GM12878 (cell line): ENCODE measurements around the gene HTR4. TPM values are rescaled to one million over a fixed set of nuclear protein-coding genes. Genes with fewer than 3 reads are reported as not detected.

ENCODE experiments used
- ATAC-seq: fragments of 200-7000 bp; cut with Tn5 transposase; 3 replicates; pipeline ENCODE4 v1.9.1; 2020; ENCODE audit warnings: mild to moderate bottlenecking, moderate library complexity
- BruUV-seq: library from RNA; stranded (reverse); fragments of 400-500 nt; replicated peaks from 2 replicates; lab custom pipeline; 2021; lab: Mats Ljungman, UMichigan
- CTCF ChIA-PET: fragments of 300-600 bp; sonication (Branson Sonifier 250); formaldehyde crosslinking; extraction: SDS; loops from one replicate; lab custom pipeline; 2021; ENCODE audit warnings: inconsistent platforms; lab: Yijun Ruan, JAX
- POLR2A ChIA-PET: fragments of 350-600 bp; formaldehyde crosslinking; extraction: SDS; loops from one replicate; lab custom pipeline; 2021; ENCODE audit warnings: inconsistent platforms; lab: Charles Lee
- RAD21 ChIA-PET: fragments of 300-600 bp; sonication (Branson Sonifier 250); formaldehyde crosslinking; loops from one replicate; lab custom pipeline; 2023; ENCODE audit warnings: antibody characterized with exemption; ENCODE audit not compliant: unreplicated experiment; lab: Charles Lee
- SMC1A ChIA-PET: fragments of 300-600 bp; sonication (Branson Sonifier 250); formaldehyde crosslinking; loops from one replicate; lab custom pipeline; 2023; ENCODE audit not compliant: unreplicated experiment, uncharacterized antibody; lab: Charles Lee
- DNase-seq: peaks from one replicate; pipeline ENCODE4 v3.0.0-alpha.2; 2011; ENCODE audit warnings: low read depth, low spot score
- FAIRE-seq: peaks from 3 replicates; lab custom pipeline; 2011; peaks lifted over from hg19 to GRCh38; lab: Jason Lieb, UNC
- H2AFZ ChIP-seq: 2 replicates; pipeline ENCODE4 v1.6.0; 2011; ENCODE audit warnings: low read depth, low read length, control low read depth; ENCODE audit not compliant: control insufficient read depth
- H3K27ac ChIP-seq: 2 replicates; pipeline ENCODE4 v1.5.1; 2011; ENCODE audit warnings: control low read depth; ENCODE audit not compliant: control insufficient read depth, insufficient read depth
- H3K27me3 ChIP-seq, 2 experiments: replicated peaks in 1 of 2; 2 replicates each; pipeline versions ENCODE4 v1.6.0 to v1.6.1; 2011; ENCODE audit warnings: low read length in 1 of 2; ENCODE audit not compliant: control insufficient read depth in 2 of 2, insufficient read depth in 2 of 2
- H3K36me3 ChIP-seq, 2 experiments: 2 replicates each; pipeline ENCODE4 v1.5.1; 2011; ENCODE audit warnings: low read length in 1 of 2; ENCODE audit not compliant: control insufficient read depth in 2 of 2, insufficient read depth in 2 of 2
- H3K4me1 ChIP-seq: 2 replicates; pipeline ENCODE4 v1.6.1; 2011; ENCODE audit warnings: mild to moderate bottlenecking, low read length, moderate library complexity, mixed read lengths; ENCODE audit not compliant: control insufficient read depth, insufficient read depth
- H3K4me2 ChIP-seq: 2 replicates; pipeline ENCODE4 v1.6.0; 2011; ENCODE audit warnings: control low read depth; ENCODE audit not compliant: control insufficient read depth, insufficient read depth
- H3K4me3 ChIP-seq: fragments of 200-600 bp; sonication (generic); 2 replicates; pipeline ENCODE4 v1.5.1; 2016
- H3K79me2 ChIP-seq: 2 replicates; pipeline ENCODE4 v1.6.0; 2011; ENCODE audit warnings: low read length; ENCODE audit not compliant: control insufficient read depth, insufficient read depth
- H3K9ac ChIP-seq: 2 replicates; pipeline ENCODE4 v1.8.0; 2011; ENCODE audit warnings: low read length, control low read depth, mixed read lengths; ENCODE audit not compliant: control insufficient read depth, insufficient read depth
- H3K9me3 ChIP-seq: replicated peaks from 3 replicates; pipeline ENCODE4 v1.5.1; 2011; ENCODE audit warnings: mild to moderate bottlenecking, low read length; ENCODE audit not compliant: control insufficient read depth, insufficient read depth
- H4K20me1 ChIP-seq: 2 replicates; pipeline ENCODE4 v1.6.0; 2011; ENCODE audit not compliant: control insufficient read depth, insufficient read depth
- MYC ChIP-seq: IDR thresholded peaks from 2 replicates; pipeline ENCODE4 v1.6.1; 2011; ENCODE audit warnings: mild to moderate bottlenecking, low read length, moderate library complexity, inconsistent platforms; ENCODE audit not compliant: insufficient read depth, insufficient replicate concordance, insufficient read length, severe bottlenecking
- POLR2AphosphoS2 ChIP-seq: IDR thresholded peaks from 2 replicates; pipeline ENCODE4 v1.6.1; 2011; ENCODE audit warnings: low read depth, mild to moderate bottlenecking, low read length, improper control_type of control experiment, moderate library complexity
- TCF3 ChIP-seq: IDR thresholded peaks from 2 replicates; pipeline ENCODE4 v1.6.1; 2012; ENCODE audit warnings: low read depth, mild to moderate bottlenecking, low read length, borderline replicate concordance; ENCODE audit not compliant: insufficient read depth
- in situ Hi-C: fragments of 300-500 bp; cut with MboI; formaldehyde crosslinking; loops from 9 replicates; pipeline ENCODE4 v1.14.3; 2018; ENCODE audit warnings: mixed read lengths
- intact Hi-C: fragments of 100-400 bp; cut with micrococcal nuclease; formaldehyde crosslinking; loops from one replicate; pipeline ENCODE4 v1.14.2; 2022; ENCODE audit not compliant: unreplicated experiment
- polyA plus RNA-seq, 11 experiments: library from polyadenylated mRNA; depleted of rRNA in 4 of 11; unstranded in 6 of 11; stranded (reverse) in 5 of 11; fragments of >200 nt; fragmentation: Nextera tagmentation in 4 of 11; fragmentation: Illumina TruSeq in 1 of 11; extraction: Ambion mirVana in 4 of 11; extraction: Trizol in 1 of 11; gene quantifications; 1 replicate in 1 of 11; 2 replicates in 10 of 11; pipeline versions ENCODE4 v1.2.1 to v1.2.3, GENCODE V29; 2011 to 2016; ENCODE audit warnings: inconsistent platforms in 2 of 11, missing spikeins in 2 of 11, low read depth in 1 of 11
- total RNA-seq, 4 experiments: library from RNA; depleted of rRNA in 3 of 4; stranded (reverse); fragments of >200 nt in 3 of 4; fragmentation: Illumina TruSeq in 1 of 4; extraction: Trizol in 1 of 4; gene quantifications; 2 replicates each; pipeline versions ENCODE4 v1.2.1 to v1.2.3, GENCODE V29; 2013 to 2021
- TF ChIP-seq, protein P1 (sequence below): fragments of 150-350 bp; IDR thresholded peaks from 2 replicates; pipeline ENCODE4 v1.6.1; 2016; ENCODE audit warnings: low read depth, low read length
- TF ChIP-seq, protein P2 (sequence below): IDR thresholded peaks from 2 replicates; pipeline ENCODE4 v1.6.1; 2011; ENCODE audit warnings: low read depth, mild to moderate bottlenecking, low read length, moderate library complexity, borderline replicate concordance; ENCODE audit errors: extremely low read depth
- TF ChIP-seq, protein P3 (sequence below): IDR thresholded peaks from 2 replicates; pipeline ENCODE4 v1.6.1; 2012; ENCODE audit warnings: mild to moderate bottlenecking, low read depth, low read length
- TF ChIP-seq, protein P4 (sequence below): IDR thresholded peaks from 2 replicates; pipeline ENCODE4 v1.6.1; 2011; ENCODE audit warnings: low read depth, low read length, improper control_type of control experiment, borderline replicate concordance

HTR4 gene
- total and polyA plus RNA-seq, 10 of the 15 experiments (the other 5 are each of a cell fraction or from before 2014, with no cell fraction given) = not detected

DNA sequence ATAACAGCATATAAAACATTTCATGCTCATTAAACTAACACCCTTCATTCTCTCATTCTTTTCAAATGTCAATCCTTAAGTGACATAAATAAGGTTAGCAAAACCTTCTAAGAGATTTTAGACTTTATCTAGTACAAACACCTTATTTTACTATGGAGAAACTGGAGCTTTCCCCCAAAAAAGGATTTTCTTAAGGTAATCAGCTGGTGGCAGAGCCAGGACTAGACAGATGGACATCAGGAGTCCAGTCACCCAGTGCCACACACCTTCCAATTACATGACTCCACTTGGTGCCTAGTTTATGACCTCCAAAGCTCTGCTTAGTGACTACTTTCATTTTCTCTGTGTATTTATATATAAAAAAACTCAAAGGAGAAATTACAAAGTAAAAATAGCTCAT, 70.2 kb downstream of the HTR4 start:
- FAIRE-seq (no peak), ATAC-seq (no peak), DNase-seq (no peak)
- ChIA-PET POLR2A (no interaction called here), CTCF (interaction anchor here (1.2 kb wide), 1 partner anchor 237 kb away, joined by 3 read pairs; no protein-coding TSS in a partner anchor), SMC1A (no interaction called here), RAD21 (no interaction called here)
- no TSS peak for BruUV-seq
- Histone ChIP-seq H3K36me3 (no peaks in the 10 kb centered on the region), H2AFZ (no peak overlapping the region), H3K79me2 (no peaks in the 10 kb centered on the region), H3K4me3 (no peak overlapping the region), H3K9me3 (no peaks in the 10 kb centered on the region), H3K9ac (no peak overlapping the region), H4K20me1 (no peaks in the 10 kb centered on the region; the same call in 1 of the 2 replicates), H3K27ac (no peak overlapping the region), H3K4me2 (no peak overlapping the region), H3K27me3 (no peaks in the 10 kb centered on the region), H3K4me1 (no peaks in the 10 kb centered on the region)
- TF ChIP-seq, protein P1, sequence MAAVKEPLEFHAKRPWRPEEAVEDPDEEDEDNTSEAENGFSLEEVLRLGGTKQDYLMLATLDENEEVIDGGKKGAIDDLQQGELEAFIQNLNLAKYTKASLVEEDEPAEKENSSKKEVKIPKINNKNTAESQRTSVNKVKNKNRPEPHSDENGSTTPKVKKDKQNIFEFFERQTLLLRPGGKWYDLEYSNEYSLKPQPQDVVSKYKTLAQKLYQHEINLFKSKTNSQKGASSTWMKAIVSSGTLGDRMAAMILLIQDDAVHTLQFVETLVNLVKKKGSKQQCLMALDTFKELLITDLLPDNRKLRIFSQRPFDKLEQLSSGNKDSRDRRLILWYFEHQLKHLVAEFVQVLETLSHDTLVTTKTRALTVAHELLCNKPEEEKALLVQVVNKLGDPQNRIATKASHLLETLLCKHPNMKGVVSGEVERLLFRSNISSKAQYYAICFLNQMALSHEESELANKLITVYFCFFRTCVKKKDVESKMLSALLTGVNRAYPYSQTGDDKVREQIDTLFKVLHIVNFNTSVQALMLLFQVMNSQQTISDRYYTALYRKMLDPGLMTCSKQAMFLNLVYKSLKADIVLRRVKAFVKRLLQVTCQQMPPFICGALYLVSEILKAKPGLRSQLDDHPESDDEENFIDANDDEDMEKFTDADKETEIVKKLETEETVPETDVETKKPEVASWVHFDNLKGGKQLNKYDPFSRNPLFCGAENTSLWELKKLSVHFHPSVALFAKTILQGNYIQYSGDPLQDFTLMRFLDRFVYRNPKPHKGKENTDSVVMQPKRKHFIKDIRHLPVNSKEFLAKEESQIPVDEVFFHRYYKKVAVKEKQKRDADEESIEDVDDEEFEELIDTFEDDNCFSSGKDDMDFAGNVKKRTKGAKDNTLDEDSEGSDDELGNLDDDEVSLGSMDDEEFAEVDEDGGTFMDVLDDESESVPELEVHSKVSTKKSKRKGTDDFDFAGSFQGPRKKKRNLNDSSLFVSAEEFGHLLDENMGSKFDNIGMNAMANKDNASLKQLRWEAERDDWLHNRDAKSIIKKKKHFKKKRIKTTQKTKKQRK = no peak
- TF ChIP-seq, protein P2, sequence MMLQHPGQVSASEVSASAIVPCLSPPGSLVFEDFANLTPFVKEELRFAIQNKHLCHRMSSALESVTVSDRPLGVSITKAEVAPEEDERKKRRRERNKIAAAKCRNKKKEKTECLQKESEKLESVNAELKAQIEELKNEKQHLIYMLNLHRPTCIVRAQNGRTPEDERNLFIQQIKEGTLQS = no peak
- no peak for TF ChIP-seq TCF3
- TF ChIP-seq MYC = no peak
- TF ChIP-seq, protein P3, sequence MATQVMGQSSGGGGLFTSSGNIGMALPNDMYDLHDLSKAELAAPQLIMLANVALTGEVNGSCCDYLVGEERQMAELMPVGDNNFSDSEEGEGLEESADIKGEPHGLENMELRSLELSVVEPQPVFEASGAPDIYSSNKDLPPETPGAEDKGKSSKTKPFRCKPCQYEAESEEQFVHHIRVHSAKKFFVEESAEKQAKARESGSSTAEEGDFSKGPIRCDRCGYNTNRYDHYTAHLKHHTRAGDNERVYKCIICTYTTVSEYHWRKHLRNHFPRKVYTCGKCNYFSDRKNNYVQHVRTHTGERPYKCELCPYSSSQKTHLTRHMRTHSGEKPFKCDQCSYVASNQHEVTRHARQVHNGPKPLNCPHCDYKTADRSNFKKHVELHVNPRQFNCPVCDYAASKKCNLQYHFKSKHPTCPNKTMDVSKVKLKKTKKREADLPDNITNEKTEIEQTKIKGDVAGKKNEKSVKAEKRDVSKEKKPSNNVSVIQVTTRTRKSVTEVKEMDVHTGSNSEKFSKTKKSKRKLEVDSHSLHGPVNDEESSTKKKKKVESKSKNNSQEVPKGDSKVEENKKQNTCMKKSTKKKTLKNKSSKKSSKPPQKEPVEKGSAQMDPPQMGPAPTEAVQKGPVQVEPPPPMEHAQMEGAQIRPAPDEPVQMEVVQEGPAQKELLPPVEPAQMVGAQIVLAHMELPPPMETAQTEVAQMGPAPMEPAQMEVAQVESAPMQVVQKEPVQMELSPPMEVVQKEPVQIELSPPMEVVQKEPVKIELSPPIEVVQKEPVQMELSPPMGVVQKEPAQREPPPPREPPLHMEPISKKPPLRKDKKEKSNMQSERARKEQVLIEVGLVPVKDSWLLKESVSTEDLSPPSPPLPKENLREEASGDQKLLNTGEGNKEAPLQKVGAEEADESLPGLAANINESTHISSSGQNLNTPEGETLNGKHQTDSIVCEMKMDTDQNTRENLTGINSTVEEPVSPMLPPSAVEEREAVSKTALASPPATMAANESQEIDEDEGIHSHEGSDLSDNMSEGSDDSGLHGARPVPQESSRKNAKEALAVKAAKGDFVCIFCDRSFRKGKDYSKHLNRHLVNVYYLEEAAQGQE = no peak
- no peak for TF ChIP-seq POLR2AphosphoS2
- TF ChIP-seq, protein P4, sequence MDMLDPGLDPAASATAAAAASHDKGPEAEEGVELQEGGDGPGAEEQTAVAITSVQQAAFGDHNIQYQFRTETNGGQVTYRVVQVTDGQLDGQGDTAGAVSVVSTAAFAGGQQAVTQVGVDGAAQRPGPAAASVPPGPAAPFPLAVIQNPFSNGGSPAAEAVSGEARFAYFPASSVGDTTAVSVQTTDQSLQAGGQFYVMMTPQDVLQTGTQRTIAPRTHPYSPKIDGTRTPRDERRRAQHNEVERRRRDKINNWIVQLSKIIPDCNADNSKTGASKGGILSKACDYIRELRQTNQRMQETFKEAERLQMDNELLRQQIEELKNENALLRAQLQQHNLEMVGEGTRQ = no peak
- intact Hi-C loops = no loop called here
- in situ Hi-C loops = no loop called here
